HG03378 (cell line): ENCODE results near the gene SWSAP1.
"Not testable (repeated sequence)": the region's sequence is repeated elsewhere in the genome, so short reads cannot be mapped to it uniquely, and the experiment has no call there.

Experiments used
- ATAC-seq: cut with Tn5 transposase; IDR thresholded peaks from one replicate; pipeline ENCODE4 v1.9.1; 2021; ENCODE audit warnings: mild to moderate bottlenecking, moderate library complexity; ENCODE audit not compliant: unreplicated experiment

The SWSAP1 gene

GRCh38 chr19:11378319-11379189 is 4.1 kb downstream of the SWSAP1 start:
- no peak for ATAC-seq

- ATAC-seq: not testable (repeated sequence)
Observed at GRCh38 chr19:11379269-11379845, 4.9 kb downstream of the SWSAP1 start.

- no peak for ATAC-seq
Observed at GRCh38 chr19:11379857-11380350, 5.4 kb downstream of the SWSAP1 start.

GRCh38 chr19:11380653-11381537 is 6.4 kb downstream of the SWSAP1 start:
- peak; percentile 74 for ATAC-seq

- ATAC-seq: no peak
Observed at GRCh38 chr19:11382898-11383705, 8.6 kb downstream of the SWSAP1 start.

- ATAC-seq: no peak
Observed at GRCh38 chr19:11383706-11384048, 9.2 kb downstream of the SWSAP1 start.

GRCh38 chr19:11384778-11385129 is 10.3 kb downstream of the SWSAP1 start:
- no peak for ATAC-seq

- ATAC-seq: no peak
Observed at GRCh38 chr19:11387162-11388034, 12.9 kb downstream of the SWSAP1 start.

GRCh38 chr19:11390359-11390758 is 15.9 kb downstream of the SWSAP1 start:
- no peak for ATAC-seq

- no peak for ATAC-seq
Observed at GRCh38 chr19:11390933-11391680, 16.6 kb downstream of the SWSAP1 start.

- no peak for ATAC-seq
Observed at GRCh38 chr19:11397089-11397610, 22.7 kb downstream of the SWSAP1 start.

- no peak for ATAC-seq
Observed at GRCh38 chr19:11399667-11400066, 25.2 kb downstream of the SWSAP1 start.

GRCh38 chr19:11400798-11401197 is 26.3 kb downstream of the SWSAP1 start:
- no peak for ATAC-seq

GRCh38 chr19:11401808-11402543 is 27.5 kb downstream of the SWSAP1 start:
- no peak for ATAC-seq

GRCh38 chr19:11404588-11405222 is 30.2 kb downstream of the SWSAP1 start:
- ATAC-seq: no peak

GRCh38 chr19:11405846-11406643 is 31.6 kb downstream of the SWSAP1 start:
- no peak for ATAC-seq
